Right lobe of liver (tissue), 6 donors: ENCODE measurements around the gene ZNF618. TPM values are rescaled to one million over a fixed set of nuclear protein-coding genes. Genes with fewer than 3 reads are reported as not detected.

ENCODE experiments used
- ATAC-seq, 4 donors: fragments of 200-7000 bp; cut with Tn5 transposase; one replicate each; pipeline ENCODE4 v1.9.1; 2020; ENCODE audit warnings: mild to moderate bottlenecking in 4 of 4, moderate library complexity in 4 of 4
- DNase-seq, 3 donors: peaks; one replicate each; pipeline ENCODE4 v3.0.0-alpha.2; 2020
- H3K27ac ChIP-seq, 3 donors: fragments of 200-600 bp; one replicate each; pipeline ENCODE4 v1.8.0; 2022
- H3K27me3 ChIP-seq, 2 donors: fragments of 200-600 bp; one replicate each; pipeline ENCODE4 v1.8.0; 2022
- H3K36me3 ChIP-seq, 4 donors: fragments of 200-600 bp; sonication (generic) in 1 of 4; one replicate each; pipeline versions ENCODE4 v1.5.1 to v1.8.0; 2017 to 2022; ENCODE audit warnings: control low read depth in 1 of 4
- H3K4me1 ChIP-seq, 4 donors: fragments of 200-600 bp; sonication (generic) in 1 of 4; one replicate each; pipeline versions ENCODE4 v1.5.1 to v1.8.0; 2017 to 2022; ENCODE audit warnings: control low read depth in 1 of 4
- H3K4me3 ChIP-seq, 3 donors: fragments of 200-600 bp; one replicate each; pipeline ENCODE4 v1.8.0; 2022
- H3K9me3 ChIP-seq, 4 donors: fragments of 200-600 bp; sonication (generic) in 1 of 4; one replicate each; pipeline versions ENCODE4 v1.5.1 to v1.8.0; 2017 to 2022; ENCODE audit warnings: control low read depth in 1 of 4
- CTCF ChIP-seq, 4 donors: fragments of 200-600 bp in 3 of 4; fragments of 450-650 bp in 1 of 4; IDR thresholded peaks; one replicate each; pipeline versions ENCODE4 v1.5.1 to v1.8.0; 2016 to 2022; ENCODE audit warnings: antibody characterized with exemption in 4 of 4, mild to moderate bottlenecking in 2 of 4
- POLR2A ChIP-seq: fragments of 450-650 bp; IDR thresholded peaks from one replicate; pipeline ENCODE4 v1.6.1; 2017; ENCODE audit warnings: antibody characterized with exemption, mild to moderate bottlenecking
- WGBS: methylation state at CpG from one replicate; pipeline ENCODE4 v1.1.6; 2018; ENCODE audit warnings: low coverage, low lambda C conversion rate; ENCODE audit not compliant: insufficient coverage; ENCODE audit errors: missing lambda C conversion rate; 5-methylcytosine and 5-hydroxymethylcytosine counted together
- intact Hi-C, 2 donors: fragments of 100-400 bp; cut with DNase I; formaldehyde crosslinking; loops; one replicate each; pipeline versions ENCODE4 v1.11.2 to v1.14.1; 2022
- long read RNA-seq: library from polyadenylated mRNA; unstranded; transcript quantifications from one replicate; pipeline ENCODE4 v2.0.0, GENCODE V29; 2019
- total RNA-seq, 6 experiments: library from RNA; depleted of rRNA in 2 of 6; stranded (reverse); fragments of >200 nt in 2 of 6; fragmentation: NEBNext Ultra II Directional in 3 of 6; extraction: Animal tissue kit (Norgen Biotek cat#: 25700) in 3 of 6; gene quantifications; one replicate each; pipeline versions ENCODE4 v1.1.0 to v1.2.4, GENCODE V29; 2016 to 2023
- donor health status: DM: no; HTN: yes; CAD: no.
- donor health status: DM: no; HTN: no; CAD: no.
- donor health status: DM: no; HTN: no; CAD: no.
- donor health status: DM: no; HTN: yes; CAD: no.
- donor health status: DM: no; HTN: yes; CAD: no.

Gene ZNF618
- 1 to 10 TPM; 2.9 to 7.9 (median 6.0) TPM for total RNA-seq
- long read RNA-seq: 0 reads

GRCh38 chr9:113876151-113876992, at the start of gene ZNF618:
ZNF618 (plus strand) TSS chr9:113876309; CDS start chr9:113876381, 72 bp downstream.
- Histone ChIP-seq H3K4me3 (peak within 1 kb of the TSS; percentile 67 to 90 (median 84)), H3K9me3 (no peaks in the 10 kb centered on the region), H3K36me3 (no peaks in the 10 kb centered on the region), H3K27ac (peak within 1 kb of the TSS; percentile 67 to 88 (median 78)), H3K4me1 (peaks cover 0 to 9% (median 0%) of the 10 kb centered on the region in 4 donors), H3K27me3 (no peaks in the 10 kb centered on the region)
- WGBS: 0% methylated on average over 7 of the region's 84 CpGs
- ATAC-seq (peak; percentile 66 to 89 (median 82)), DNase-seq (peak; percentile 38 to 59 (median 58))
- intact Hi-C loops: no loop called here
- TF ChIP-seq POLR2A (no peak), CTCF (IDR thresholded peaks at IDR 0.05) (peak in 2 of 4 donors; percentile 31 to 45)

- 44% methylated on average over 1 of the region's 1 CpG for WGBS
Measured at GRCh38 chr9:113828221-113828620, 47.9 kb upstream of the ZNF618 start.

GRCh38 chr9:113837334-113837733, 38.8 kb upstream of the ZNF618 start:
- WGBS: 100% methylated on average over 3 of the region's 3 CpGs
- no peak overlapping the region for H3K4me3 ChIP-seq
- H3K9me3 ChIP-seq: no peaks in the 10 kb centered on the region
- no peak overlapping the region for H3K27ac ChIP-seq
- no peaks in the 10 kb centered on the region for H3K4me1 ChIP-seq
- intact Hi-C loops: no loop called here
- DNase-seq (no peak), ATAC-seq (no peak)
- no peaks in the 10 kb centered on the region for H3K36me3 ChIP-seq
- H3K27me3 ChIP-seq: no peaks in the 10 kb centered on the region
- no peak for TF ChIP-seq CTCF (IDR thresholded peaks at IDR 0.05)

More at GRCh38 chr9:113828221-113828620, 47.9 kb upstream of the ZNF618 start:
- DNase-seq (no peak), ATAC-seq (no peak)
- Histone ChIP-seq H3K4me3 (no peak overlapping the region), H3K4me1 (no peaks in the 10 kb centered on the region), H3K36me3 (no peaks in the 10 kb centered on the region), H3K27ac (no peak overlapping the region), H3K9me3 (peaks cover 0 to 4% (median 0%) of the 10 kb centered on the region in 4 donors), H3K27me3 (no peaks in the 10 kb centered on the region)
- TF ChIP-seq CTCF (IDR thresholded peaks at IDR 0.05): no peak
- TF ChIP-seq POLR2A: no peak
- intact Hi-C loops: no loop called here

GRCh38 chr9:113842086-113842485, 34.0 kb upstream of the ZNF618 start:
- Histone ChIP-seq H3K27ac (no peak overlapping the region), H3K4me3 (no peak overlapping the region), H3K4me1 (no peaks in the 10 kb centered on the region), H3K9me3 (no peaks in the 10 kb centered on the region), H3K27me3 (no peaks in the 10 kb centered on the region), H3K36me3 (no peaks in the 10 kb centered on the region)
- WGBS: 76% methylated on average over 3 of the region's 3 CpGs
- TF ChIP-seq POLR2A (no peak), CTCF (IDR thresholded peaks at IDR 0.05) (no peak)
- DNase-seq (no peak), ATAC-seq (no peak)
- intact Hi-C loops: no loop called here
